ENCODE results near the gene SLC25A12. TPM values are rescaled to one million over a fixed set of nuclear protein-coding genes. Genes with fewer than 3 reads are reported as not detected.
A peak's percentile ranks its signal among the peaks of the same experiment; 100 is the strongest.

Gene SLC25A12
- total and polyA plus RNA-seq, 7 donors = 12.0 to 77.8 (median 53.5) TPM

DNA sequence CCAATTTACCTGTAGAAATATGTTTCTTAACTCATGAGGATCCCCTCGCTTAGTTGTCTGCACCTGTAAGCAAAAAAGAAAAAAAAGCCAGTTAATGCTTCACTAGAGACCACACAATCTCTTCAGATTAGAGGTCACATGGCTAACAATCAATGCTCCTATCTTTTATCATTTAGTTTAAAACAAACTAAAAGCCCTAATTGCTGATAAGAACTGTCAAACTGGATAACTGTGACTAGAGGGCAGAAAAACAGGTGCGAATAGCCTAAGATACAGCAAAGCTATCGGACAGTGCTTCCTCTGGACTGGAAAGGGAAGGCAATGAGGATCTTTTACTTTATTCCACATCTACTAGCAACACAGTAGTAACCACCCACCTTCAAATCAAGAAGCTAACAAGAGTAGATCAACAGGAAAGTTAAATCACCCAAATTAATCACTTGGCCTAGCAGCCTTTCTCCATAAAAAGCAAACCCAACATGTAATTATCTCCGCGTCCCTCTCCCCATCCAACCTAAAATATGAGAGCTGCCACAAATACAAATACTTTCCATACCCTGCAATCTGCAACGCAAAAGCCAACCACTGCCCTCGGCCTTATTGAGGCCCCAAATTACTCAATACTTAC is 734 bp downstream of the SLC25A12 start:
- Histone ChIP-seq H3K4me1 (peaks cover 0 to 38% (median 11%) of the 10 kb centered on the region in 4 donors), H3K9me3 (no peaks in the 10 kb centered on the region), H3K27ac (peak overlapping the region; percentile 82 to 85 (median 82)), H3K4me3 (peak overlapping the region; percentile 76 to 90 (median 82)), H3K27me3 (no peaks in the 10 kb centered on the region), H3K36me3 (no peaks in the 10 kb centered on the region)
- TF ChIP-seq POLR2AphosphoS5 (IDR thresholded peaks at IDR 0.05) = no peak
- no peak for TF ChIP-seq CTCF (IDR thresholded peaks at IDR 0.05)
- no peak for TF ChIP-seq POLR2A (IDR thresholded peaks at IDR 0.05)
- WGBS, 2 donors = 10 to 37% methylated on average over 7 of the region's 7 CpGs
- intact Hi-C loops (cut with DNase I) = loop anchor here (5.0 to 10.0 kb wide), 2 partner anchors 109 to 191 kb away; partner anchors contain the start of gene DLX1
- no peak for DNase-seq

- WGBS, 2 donors = 52 to 79% methylated on average over 1 of the region's 1 CpG
- no peak for DNase-seq
- Histone ChIP-seq H3K4me1 (peaks cover 0 to 38% (median 11%) of the 10 kb centered on the region in 4 donors), H3K36me3 (no peaks in the 10 kb centered on the region), H3K9me3 (no peaks in the 10 kb centered on the region), H3K27me3 (no peaks in the 10 kb centered on the region), H3K27ac (no peak overlapping the region), H3K4me3 (no peak overlapping the region)
- no peak for TF ChIP-seq CTCF (IDR thresholded peaks at IDR 0.05)
- no peak for TF ChIP-seq EP300 (IDR thresholded peaks at IDR 0.05)
- TF ChIP-seq POLR2AphosphoS5 (IDR thresholded peaks at IDR 0.05) = no peak
- no peak for TF ChIP-seq POLR2A (IDR thresholded peaks at IDR 0.05)
- intact Hi-C loops (cut with DNase I) = loop anchor here (5.0 to 10.0 kb wide), 2 partner anchors 112 to 195 kb away; partner anchors contain the start of gene DLX1
Observed at GRCh38 chr2:171889808-171890207, 4.2 kb downstream of the SLC25A12 start.

DNA sequence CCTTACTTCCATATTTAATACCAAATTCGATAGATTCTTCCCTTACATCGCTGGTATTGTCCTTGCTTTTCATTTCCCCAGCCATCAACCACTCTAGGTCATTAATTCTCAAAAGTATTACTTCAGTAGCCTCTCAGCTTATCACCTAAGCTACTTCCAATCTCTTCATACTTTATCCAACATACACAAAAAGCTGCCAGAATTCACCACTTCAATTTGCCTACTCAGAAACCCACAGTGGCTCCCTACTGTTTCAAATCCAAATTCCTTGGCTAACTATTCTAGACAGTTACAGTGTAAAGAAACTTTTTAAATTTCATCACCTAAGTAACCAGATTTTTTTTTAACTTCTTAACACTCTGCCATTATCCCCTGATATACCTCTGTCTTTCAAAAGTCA is 4.7 kb downstream of the SLC25A12 start:
- intact Hi-C loops (cut with DNase I) = no loop called here
- H3K4me1 ChIP-seq = peaks cover 0 to 38% (median 9%) of the 10 kb centered on the region in 4 donors
- H3K9me3 ChIP-seq = no peaks in the 10 kb centered on the region
- no peaks in the 10 kb centered on the region for H3K36me3 ChIP-seq
- no peak overlapping the region for H3K27ac ChIP-seq
- WGBS, 2 donors = 97% methylated on average over 2 of the region's 2 CpGs
- no peak for TF ChIP-seq EP300 (IDR thresholded peaks at IDR 0.05)
- TF ChIP-seq POLR2A (IDR thresholded peaks at IDR 0.05) = no peak
- no peak for TF ChIP-seq POLR2AphosphoS5 (IDR thresholded peaks at IDR 0.05)
- TF ChIP-seq CTCF (IDR thresholded peaks at IDR 0.05) = no peak
- H3K27me3 ChIP-seq = no peaks in the 10 kb centered on the region
- no peak overlapping the region for H3K4me3 ChIP-seq
- no peak for DNase-seq

GRCh38 chr2:171883275-171883893 is 10.7 kb downstream of the SLC25A12 start:
- Histone ChIP-seq H3K9me3 (no peaks in the 10 kb centered on the region), H3K4me1 (peaks cover 0 to 27% (median 23%) of the 10 kb centered on the region in 4 donors), H3K4me3 (no peak overlapping the region), H3K27me3 (no peaks in the 10 kb centered on the region), H3K27ac (peak overlapping the region in 2 of 4 donors; percentile 28 to 48), H3K36me3 (no peaks in the 10 kb centered on the region)
- DNase-seq = no peak
- intact Hi-C loops (cut with DNase I) = no loop called here
- TF ChIP-seq CTCF (IDR thresholded peaks at IDR 0.05) = no peak
- TF ChIP-seq EP300 (IDR thresholded peaks at IDR 0.05) = no peak
- TF ChIP-seq POLR2A (IDR thresholded peaks at IDR 0.05) = no peak
- no peak for TF ChIP-seq POLR2AphosphoS5 (IDR thresholded peaks at IDR 0.05)
- 94 to 96% methylated on average over 5 of the region's 5 CpGs for WGBS, 2 donors

Measured in sigmoid colon (tissue), 7 donors.